ENCODE measurements around the gene FFAR3.
"Not testable (repeated sequence)": the region's sequence is repeated elsewhere in the genome, so short reads cannot be mapped to it uniquely, and the experiment has no call there.

FFAR3 gene

DNA sequence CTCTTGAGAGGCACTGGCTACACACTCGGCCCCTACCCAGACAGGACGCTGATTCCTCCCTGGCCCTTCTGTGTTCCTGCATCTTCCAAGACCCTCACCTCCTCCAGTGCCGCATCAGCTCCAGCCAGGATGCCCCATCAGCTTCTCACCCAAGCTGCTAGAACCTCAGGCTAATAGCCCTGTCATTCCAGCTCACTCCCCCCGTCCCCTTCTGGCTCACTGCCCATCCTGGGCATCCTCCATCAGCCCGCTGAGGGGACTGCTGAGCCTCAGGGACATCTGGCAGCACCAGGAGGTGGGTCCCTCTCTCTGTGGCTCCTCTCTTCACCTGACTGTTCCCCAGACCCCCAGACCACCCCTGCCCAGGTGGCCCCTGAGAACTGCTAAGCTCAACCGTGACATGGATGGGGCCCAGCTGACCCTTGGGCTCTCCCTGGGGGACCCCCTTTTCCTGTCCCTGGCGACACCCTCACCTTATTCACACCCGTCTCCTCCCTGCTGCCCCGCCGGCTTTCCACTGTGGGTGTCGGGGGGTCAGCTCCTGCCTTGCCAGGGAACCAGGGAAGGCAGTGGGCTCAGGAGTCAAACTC lies 4.8 kb downstream of the FFAR3 start:
- DNase-seq = no peak
- TF ChIP-seq POLR2A (IDR thresholded peaks at IDR 0.05; ENCODE audit: low read length) = no peak

DNA sequence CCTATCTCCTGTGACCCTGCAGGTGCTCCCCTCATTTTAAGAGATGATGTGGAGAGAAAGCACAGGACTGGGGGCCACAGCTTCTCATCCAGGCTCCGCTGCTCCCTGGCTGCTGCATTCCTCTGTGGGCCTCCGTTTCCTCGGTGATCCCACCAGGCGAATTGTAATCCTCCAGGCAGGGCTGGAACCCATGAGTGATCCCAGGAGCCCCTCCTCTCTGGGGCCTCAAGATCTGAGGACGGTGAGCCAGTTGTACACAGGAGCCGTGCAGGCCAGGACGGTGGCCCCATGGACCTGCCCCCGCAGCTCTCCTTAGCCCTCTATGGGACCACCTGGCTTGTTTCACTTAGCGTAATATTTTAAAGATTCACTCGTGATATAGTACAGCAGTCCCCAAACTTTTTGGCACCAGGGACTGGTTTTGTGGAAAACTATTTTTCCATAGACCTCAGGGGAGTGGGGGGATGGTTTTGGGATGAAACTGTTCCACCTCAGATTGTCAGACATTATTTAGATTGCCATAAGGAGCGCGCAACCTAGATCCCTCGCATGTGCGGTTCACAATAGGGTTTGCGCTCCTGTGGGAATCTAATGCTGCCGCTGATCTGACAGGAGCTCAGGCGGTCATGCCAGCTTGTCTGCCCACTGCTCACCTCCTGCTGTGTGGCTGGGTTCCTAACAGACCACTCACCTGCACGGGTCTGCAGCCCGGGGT lies 5.6 kb downstream of the FFAR3 start:
- no peak for TF ChIP-seq POLR2A (IDR thresholded peaks at IDR 0.05; ENCODE audit: low read length)
- no peak for TF ChIP-seq GATA1 (IDR thresholded peaks at IDR 0.05; ENCODE audit: low read depth, low read length)
- DNase-seq = no peak

DNA sequence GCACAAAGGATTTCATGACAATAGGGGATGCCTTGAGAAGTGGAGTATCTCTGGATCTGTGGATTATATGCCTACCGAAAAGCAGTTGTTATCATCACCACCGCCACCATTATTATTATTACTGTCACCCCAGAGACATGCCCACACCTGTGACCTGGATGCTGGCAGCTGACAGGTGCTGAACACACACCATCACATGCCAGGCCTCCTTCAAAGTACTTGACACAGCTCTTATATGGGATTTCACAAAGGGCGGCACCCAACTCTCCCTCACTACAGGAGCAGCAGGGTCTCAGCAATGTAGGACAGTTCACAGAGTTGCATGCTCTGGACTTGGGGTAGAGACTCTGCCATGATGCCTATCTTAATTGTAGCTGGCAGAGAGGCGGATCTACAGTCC lies 7.0 kb downstream of the FFAR3 start:
- no peak for DNase-seq
- TF ChIP-seq GATA1 (IDR thresholded peaks at IDR 0.05; ENCODE audit: low read depth, low read length) (no peak), POLR2A (IDR thresholded peaks at IDR 0.05; ENCODE audit: low read length) (no peak)

DNA sequence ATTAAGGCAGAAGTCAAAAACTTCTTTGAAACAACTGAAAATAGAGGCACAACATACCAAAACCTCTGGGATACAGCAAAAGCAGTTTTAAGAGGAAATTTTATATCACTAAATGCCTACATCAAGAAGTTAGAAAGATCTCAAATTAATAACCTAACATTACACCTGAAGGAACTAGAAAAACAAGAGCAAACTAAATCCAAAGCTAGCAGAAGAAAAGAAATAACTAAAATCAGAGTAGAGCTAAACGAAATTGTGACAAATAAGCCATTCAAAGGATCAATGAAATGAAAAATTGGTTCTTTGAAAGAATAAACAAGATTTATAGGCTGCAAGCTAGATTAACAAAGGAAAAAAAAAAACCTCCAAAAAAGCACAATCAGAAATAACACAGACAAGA lies 10.1 kb downstream of the FFAR3 start:
- DNase-seq = no peak
- TF ChIP-seq GATA1 (IDR thresholded peaks at IDR 0.05; ENCODE audit: low read depth, low read length) (no peak), POLR2A (IDR thresholded peaks at IDR 0.05; ENCODE audit: low read length) (no peak)

DNA sequence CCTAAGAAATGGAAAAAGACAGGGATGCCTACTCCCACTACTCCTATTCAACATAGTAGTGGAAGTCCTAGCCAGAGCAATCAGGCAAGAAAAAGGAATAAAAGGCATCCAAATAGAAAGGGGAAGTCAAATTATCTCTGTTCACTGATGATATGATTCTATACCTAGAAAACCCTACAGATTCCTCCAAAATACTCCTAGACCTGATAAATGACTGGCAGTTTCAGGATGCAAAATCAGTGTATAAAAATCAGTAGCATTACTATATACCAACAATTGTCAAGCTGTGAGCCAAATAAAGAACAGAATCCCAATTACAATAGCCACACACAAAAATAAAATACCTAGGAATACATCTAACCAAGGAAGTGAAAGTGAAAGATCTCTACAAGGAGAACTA lies 11.3 kb downstream of the FFAR3 start:
- no peak for DNase-seq
- no peak for TF ChIP-seq GATA1 (IDR thresholded peaks at IDR 0.05; ENCODE audit: low read depth, low read length)
- no peak for TF ChIP-seq POLR2A (IDR thresholded peaks at IDR 0.05; ENCODE audit: low read length)

DNA sequence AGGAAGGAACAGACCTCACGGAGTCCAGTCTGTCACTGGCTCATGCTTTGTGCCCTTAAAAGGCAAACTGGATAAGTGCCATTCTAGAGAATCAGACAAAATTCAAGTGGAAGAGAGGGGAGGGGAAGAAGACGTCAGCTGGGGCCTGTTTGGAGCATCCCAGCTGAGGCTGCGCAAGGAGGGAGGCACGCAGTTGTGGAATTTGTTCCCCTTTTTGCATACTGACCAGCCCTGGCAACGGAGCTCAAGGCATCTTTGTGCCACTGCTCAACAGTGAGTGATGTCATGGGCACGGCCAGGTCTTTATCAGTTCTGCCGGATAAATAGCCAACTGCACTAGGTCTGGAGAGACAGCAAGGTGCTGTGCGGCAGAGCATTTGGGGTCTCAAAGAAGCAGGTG lies 12.5 kb downstream of the FFAR3 start, which contains the start of gene GPR42:
TSS of gene GPR42 (plus strand) at position 347 of the 400 bp plus-strand sequence. CDS start 292 bp downstream, outside the sequence.
- DNase-seq = no peak
- TF ChIP-seq POLR2A (IDR thresholded peaks at IDR 0.05; ENCODE audit: low read length) = no peak
- no peak for TF ChIP-seq GATA1 (IDR thresholded peaks at IDR 0.05; ENCODE audit: low read depth, low read length)

DNA sequence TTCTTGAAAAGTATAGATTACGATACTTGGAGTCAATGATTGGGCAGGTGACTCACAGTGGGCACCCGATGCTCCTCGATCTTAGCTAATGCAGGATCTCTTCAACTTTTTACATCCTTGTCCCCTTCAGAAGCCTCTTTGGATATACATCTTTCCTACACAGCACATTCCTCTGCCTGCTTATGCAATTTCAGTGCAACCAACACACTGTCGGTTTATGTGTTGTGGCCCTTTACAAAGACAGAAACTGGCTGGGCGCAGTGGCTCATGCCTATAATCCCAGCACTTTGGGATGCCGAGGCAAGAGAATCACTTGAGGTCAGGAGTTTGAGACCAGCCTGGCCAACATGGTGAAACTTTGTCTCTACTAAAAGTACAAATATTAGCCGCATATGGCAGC lies 15.2 kb downstream of the FFAR3 start:
- no peak for TF ChIP-seq POLR2A (IDR thresholded peaks at IDR 0.05; ENCODE audit: low read length)
- TF ChIP-seq GATA1 (IDR thresholded peaks at IDR 0.05; ENCODE audit: low read depth, low read length) = no peak
- DNase-seq = no peak

DNA sequence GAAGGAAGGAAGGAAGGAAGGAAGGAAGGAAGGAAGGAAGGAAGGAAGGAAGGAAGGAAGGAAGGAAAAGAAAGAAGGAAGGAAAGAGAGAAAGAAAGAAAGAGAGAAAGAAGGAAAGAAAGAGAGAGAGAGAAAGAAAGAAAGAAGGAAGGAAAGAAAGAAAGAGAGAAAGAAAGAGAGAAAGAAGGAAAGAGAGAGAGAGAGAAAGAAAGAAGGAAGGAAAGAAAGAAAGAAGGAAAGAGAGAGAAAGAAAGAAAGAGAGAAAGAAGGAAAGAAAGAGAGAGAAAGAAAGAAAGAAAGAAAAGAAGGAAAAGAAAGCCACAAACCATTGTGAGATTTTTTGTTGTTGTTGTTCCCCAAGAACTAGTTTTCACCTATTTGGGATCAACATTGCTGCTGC lies 15.8 kb downstream of the FFAR3 start:
- DNase-seq = not testable (repeated sequence)

DNA sequence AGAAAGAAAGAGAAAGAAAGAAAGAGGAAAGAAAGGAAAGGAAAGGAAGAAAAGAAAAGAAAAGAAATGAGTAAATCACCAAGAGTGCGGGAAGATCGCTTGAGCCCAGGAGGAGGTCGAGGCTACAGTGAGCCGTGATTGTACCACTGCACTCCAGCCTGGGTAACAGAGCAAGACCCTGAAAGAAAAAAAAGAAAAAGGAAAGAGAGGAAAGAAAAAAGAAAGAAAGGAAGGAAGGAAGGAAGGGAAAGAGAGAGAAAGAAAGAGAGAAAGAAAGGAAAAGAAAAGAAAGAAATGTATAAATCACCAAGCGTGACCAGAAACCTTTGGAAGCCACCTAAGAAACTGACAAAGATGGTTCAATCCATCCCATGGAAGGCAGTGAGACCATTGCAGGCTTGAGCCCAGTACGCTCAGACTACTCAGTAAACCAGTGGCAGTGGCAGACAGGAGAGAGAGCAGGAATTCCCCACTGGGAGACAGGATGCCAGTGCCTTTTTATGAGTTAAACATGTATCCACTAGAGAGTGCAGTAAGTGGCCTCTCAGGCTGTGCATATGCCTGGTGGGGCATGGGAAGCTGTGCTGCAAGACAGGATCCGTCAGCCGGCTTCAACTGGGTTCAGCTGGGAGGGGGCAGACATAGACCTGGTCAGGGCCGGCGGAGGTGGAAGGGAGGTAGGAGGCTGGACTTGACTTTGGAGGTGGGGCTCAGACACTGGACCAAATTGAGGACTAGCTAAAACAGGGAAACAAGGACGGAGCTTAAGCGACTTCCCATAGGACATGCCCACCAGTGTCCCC lies 17.4 kb downstream of the FFAR3 start:
- TF ChIP-seq POLR2A (IDR thresholded peaks at IDR 0.05; ENCODE audit: low read length) = no peak
- TF ChIP-seq GATA1 (IDR thresholded peaks at IDR 0.05; ENCODE audit: low read depth, low read length) = no peak

DNA sequence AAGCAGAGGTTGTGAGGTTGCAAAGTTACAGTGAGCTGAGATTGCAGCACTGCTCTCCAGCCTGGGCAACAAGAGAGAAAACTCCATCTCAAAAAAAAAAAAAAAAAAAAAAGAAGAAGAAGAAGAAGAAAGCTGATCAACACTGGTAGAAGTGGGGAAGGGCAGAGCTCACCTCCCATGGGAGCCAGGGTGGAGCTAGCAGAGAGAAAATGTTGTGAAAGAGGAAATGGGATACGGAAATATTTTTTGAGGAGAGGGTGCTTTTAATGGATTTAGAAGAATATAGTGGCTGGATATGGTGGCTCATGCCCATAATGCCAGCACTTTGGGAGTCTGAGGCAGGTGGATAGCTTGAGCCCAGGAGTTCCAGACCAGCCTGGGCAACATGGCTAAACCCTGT lies 19.4 kb downstream of the FFAR3 start:
- TF ChIP-seq GATA1 (IDR thresholded peaks at IDR 0.05; ENCODE audit: low read depth, low read length) (no peak), POLR2A (IDR thresholded peaks at IDR 0.05; ENCODE audit: low read length) (no peak)
- no peak for DNase-seq

More for the DNA sequence above, 17.4 kb downstream of the FFAR3 start:
- no peak for DNase-seq

DNA sequence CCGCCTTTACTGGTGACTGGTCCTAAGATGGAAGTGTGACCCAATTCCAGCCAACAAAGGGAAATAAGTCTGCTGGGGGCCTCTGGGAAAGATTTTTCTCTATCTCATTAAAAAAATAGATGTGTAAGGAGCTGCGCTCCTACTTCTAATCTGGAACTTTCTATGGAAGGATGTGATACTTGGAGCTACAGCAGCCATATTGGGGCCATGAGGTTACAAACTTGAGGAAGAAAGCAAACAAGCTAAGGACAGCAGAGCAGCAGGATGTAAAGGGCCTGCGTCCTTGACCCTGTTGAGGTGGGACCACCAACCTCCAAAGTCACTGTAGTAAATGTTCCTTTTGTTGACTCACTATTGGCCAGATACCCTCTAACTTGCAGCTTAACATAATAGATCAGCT lies 20.1 kb downstream of the FFAR3 start:
- TF ChIP-seq GATA1 (IDR thresholded peaks at IDR 0.05; ENCODE audit: low read depth, low read length) (no peak), POLR2A (IDR thresholded peaks at IDR 0.05; ENCODE audit: low read length) (no peak)
- DNase-seq = no peak

DNA sequence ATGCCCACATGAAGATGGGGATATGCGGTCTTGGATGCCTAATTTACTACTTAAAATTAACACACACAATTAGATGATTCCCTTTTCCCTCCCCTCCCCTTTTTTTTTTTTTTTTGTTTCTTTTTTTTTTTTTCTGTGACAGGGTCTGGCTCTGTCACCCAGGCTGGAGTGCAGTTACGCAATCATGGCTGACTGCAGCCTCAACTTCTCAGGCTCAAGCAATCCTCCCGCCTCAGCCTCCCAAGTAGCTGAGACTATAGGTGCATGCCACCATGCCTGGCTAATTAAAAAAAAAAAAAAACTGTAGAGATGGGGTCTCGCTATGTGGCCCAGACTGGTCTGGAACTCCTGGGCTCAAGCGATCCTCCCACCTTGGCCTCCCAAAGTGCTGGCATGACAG lies 21.3 kb downstream of the FFAR3 start:
- not testable (repeated sequence) for DNase-seq

DNA sequence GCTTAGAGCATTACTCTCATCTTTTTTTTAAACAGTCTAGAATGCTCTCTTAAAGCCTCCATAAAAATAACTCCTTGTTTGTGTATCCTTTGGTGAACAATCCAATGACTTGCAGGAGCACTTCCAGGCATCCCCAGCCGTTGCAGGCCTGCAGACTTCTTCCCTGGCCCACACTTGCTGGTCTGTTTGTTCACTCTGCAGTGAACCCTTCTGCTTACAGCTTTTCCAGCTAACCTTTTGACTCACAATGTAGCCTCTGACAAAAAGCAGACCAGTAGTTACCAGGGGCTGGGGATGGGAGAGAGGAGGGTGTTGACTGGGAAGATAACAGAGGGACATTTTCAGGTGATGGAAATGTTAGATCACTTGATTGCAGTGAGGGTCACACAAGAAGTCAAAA lies 21.7 kb downstream of the FFAR3 start:
- no peak for DNase-seq
- TF ChIP-seq POLR2A (IDR thresholded peaks at IDR 0.05; ENCODE audit: low read length) (no peak), GATA1 (IDR thresholded peaks at IDR 0.05; ENCODE audit: low read depth, low read length) (no peak)

DNA sequence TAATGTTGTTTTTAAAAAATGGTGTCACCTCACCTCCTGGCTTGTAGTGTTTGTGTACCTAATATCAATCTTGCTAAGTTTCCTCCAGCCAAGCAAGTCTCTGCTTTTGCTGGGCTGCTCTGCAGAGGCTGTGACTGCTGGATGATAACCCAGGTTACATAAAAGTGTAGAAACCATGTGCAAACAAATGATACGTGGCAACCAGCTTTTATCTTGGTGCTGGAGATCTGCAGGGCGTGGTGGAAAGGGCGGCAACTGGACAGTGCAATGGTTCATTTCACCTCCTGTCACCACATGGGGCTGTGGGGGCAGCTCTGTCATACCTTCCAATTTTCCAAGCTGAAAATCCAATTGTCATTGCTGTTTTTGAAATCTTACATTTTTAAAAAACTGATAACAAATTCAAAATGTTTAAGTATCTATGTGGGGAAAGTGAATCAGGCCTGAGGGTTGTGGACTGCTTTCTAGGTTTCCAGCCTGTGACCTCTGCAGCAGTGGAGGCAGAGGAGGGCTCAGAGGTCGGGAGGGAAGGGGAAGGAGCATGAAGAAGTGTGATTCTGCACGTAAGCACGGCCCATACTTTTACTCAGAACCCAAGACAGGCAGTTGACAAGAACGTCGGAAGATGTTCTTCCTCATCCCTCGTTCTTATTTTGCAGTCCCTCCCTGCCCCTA lies 22.3 kb downstream of the FFAR3 start:
- no peak for TF ChIP-seq POLR2A (IDR thresholded peaks at IDR 0.05; ENCODE audit: low read length)
- peak; percentile 64 for TF ChIP-seq GATA1 (IDR thresholded peaks at IDR 0.05; ENCODE audit: low read depth, low read length)
- peak; percentile 86 to 95 for DNase-seq

All from erythroblast (primary cell).